Kidney epithelial cell (primary cell): ENCODE results near the gene RASAL1. TPM values are rescaled to one million over a fixed set of nuclear protein-coding genes. Genes with fewer than 3 reads are reported as not detected.

ENCODE experiments used
- DNase-seq: peaks from one replicate; pipeline ENCODE4 v3.0.0-alpha.2; 2010; ENCODE audit warnings: low read depth
- H3K27me3 ChIP-seq: 2 replicates; pipeline ENCODE4 v1.6.0; 2011; ENCODE audit warnings: low read length; ENCODE audit not compliant: control insufficient read depth, insufficient read depth
- H3K36me3 ChIP-seq: 2 replicates; pipeline ENCODE4 v1.5.1; 2011; ENCODE audit warnings: low read length; ENCODE audit not compliant: control insufficient read depth, insufficient read depth
- H3K4me3 ChIP-seq: 2 replicates; pipeline ENCODE4 v1.5.1; 2011; ENCODE audit warnings: low read depth, mild to moderate bottlenecking, control low read depth, low read length
- total RNA-seq: library from RNA; depleted of rRNA; stranded (reverse); fragments of >200 nt; gene quantifications from 2 replicates; pipeline ENCODE4 v1.2.3, GENCODE V29; 2015
- TF ChIP-seq, protein P1 (sequence below): IDR thresholded peaks from 2 replicates; pipeline ENCODE4 v1.5.1; 2011; ENCODE audit warnings: mild to moderate bottlenecking, moderate library complexity, low read length, control low read depth, inconsistent platforms; ENCODE audit not compliant: insufficient read depth, poor library complexity, severe bottlenecking

The RASAL1 gene
- total RNA-seq, 1 donor from 2014 or later, result 1.1 TPM

DNA sequence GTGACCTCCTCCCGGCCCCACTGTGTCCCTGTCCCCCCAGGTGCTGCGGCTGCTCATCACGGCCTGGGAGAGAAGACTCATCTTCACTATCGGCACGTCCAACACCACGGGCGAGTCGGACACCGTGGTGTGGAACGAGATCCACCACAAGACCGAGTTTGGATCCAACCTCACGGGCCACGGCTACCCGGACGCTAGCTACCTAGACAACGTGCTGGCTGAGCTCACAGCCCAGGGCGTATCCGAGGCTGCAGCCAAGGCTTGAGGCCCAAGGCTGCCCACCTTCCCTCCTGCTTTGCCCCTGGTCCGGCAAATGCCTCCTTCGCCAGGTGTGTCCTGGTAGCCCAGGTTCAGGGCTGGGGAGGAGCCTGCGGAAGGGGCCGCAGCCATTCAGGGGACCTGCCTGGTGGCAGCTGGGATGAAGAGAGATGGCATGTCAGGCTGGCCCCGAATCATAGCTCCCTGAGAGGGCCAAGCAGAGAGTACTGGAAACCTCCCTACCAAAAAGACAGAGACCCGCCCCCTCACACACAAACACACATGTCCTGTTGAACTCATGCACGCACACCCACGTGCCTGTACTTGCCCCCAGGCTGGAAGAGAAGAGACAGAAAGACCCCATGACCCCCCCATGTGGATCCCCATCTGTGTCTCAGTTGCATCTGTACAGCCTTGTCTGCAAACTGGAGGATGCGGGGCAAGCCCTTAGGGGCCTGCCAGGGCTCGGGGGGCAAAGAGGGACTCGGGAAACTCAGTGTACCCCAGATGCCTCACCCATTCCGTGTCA is 38.7 kb downstream of the RASAL1 start:
- no peak for DNase-seq
- Histone ChIP-seq H3K4me3 (no peak overlapping the region), H3K27me3 (peaks cover 11% of the 10 kb centered on the region), H3K36me3 (no peaks in the 10 kb centered on the region)
- TF ChIP-seq, protein P1, sequence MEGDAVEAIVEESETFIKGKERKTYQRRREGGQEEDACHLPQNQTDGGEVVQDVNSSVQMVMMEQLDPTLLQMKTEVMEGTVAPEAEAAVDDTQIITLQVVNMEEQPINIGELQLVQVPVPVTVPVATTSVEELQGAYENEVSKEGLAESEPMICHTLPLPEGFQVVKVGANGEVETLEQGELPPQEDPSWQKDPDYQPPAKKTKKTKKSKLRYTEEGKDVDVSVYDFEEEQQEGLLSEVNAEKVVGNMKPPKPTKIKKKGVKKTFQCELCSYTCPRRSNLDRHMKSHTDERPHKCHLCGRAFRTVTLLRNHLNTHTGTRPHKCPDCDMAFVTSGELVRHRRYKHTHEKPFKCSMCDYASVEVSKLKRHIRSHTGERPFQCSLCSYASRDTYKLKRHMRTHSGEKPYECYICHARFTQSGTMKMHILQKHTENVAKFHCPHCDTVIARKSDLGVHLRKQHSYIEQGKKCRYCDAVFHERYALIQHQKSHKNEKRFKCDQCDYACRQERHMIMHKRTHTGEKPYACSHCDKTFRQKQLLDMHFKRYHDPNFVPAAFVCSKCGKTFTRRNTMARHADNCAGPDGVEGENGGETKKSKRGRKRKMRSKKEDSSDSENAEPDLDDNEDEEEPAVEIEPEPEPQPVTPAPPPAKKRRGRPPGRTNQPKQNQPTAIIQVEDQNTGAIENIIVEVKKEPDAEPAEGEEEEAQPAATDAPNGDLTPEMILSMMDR, result no peak

DNA sequence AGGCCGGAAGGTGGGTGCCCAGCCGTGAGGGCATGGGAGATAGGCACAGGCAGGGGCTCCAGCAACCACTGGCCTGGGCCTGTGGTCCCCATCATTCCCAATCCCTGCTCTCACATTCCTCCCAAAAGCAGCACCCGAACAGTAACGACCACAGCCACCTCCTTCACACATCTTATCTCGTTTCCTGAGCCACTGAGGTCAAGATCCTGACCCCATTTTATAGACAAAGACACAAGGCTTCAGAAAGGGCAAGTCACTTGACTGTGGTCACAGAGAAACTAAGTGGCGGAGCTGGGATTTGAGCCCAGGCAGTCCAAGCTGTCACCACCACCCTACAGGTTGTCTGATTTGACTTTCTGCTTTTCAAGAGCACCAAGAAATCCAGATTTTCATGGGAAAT is 40.2 kb downstream of the RASAL1 start:
- TF ChIP-seq, protein P1, result no peak
- H3K27me3 ChIP-seq, result peaks cover 19% of the 10 kb centered on the region
- no peak overlapping the region for H3K4me3 ChIP-seq
- no peak for DNase-seq
- no peaks in the 10 kb centered on the region for H3K36me3 ChIP-seq

GRCh38 chr12:113094738-113095137 is 40.8 kb downstream of the RASAL1 start:
- DNase-seq, result no peak
- TF ChIP-seq, protein P1, result no peak
- Histone ChIP-seq H3K4me3 (no peak overlapping the region), H3K36me3 (no peaks in the 10 kb centered on the region), H3K27me3 (peaks cover 19% of the 10 kb centered on the region)

DNA sequence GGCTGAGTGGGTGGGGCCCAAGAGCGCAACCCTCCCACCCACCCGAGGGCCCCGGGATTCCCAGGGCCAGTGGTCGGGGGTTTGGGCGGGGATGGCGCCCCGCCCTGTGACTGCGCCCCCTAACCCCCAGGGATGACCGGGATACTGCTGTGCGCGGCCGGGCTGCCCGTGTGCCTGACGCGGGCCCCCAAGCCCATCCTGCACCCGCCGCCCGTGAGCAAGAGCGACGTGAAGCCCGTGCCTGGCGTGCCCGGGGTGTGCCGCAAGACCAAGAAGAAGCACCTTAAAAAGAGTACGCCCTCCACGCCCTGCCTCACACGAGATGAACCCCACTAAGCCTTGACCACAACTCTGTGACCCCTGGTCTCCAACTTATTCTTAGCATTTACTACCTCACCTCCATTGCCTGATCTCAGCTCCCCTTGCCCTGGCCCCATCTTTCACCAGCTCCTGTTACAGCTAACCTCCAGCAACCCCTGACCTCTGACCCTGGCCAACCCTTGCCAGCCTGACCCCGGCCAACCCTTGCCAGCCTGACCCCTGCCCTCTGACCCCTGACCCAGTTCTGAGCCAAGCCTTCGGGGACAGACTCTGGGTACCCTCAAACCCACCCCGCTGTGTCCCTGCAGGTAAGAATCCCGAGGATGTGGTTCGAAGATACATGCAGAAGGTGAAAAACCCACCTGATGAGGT is 42.0 kb downstream of the RASAL1 start:
- TF ChIP-seq, protein P1, result no peak
- Histone ChIP-seq H3K36me3 (no peaks in the 10 kb centered on the region), H3K4me3 (no peak overlapping the region), H3K27me3 (peaks cover 21% of the 10 kb centered on the region)
- no peak for DNase-seq

GRCh38 chr12:113092607-113093408 is 42.8 kb downstream of the RASAL1 start:
- no peak overlapping the region for H3K4me3 ChIP-seq
- H3K27me3 ChIP-seq, result peaks cover 23% of the 10 kb centered on the region
- DNase-seq, result no peak
- TF ChIP-seq, protein P1, result peak; percentile 20
- no peaks in the 10 kb centered on the region for H3K36me3 ChIP-seq
